Testis (tissue), 2 donors: Measurements from ENCODE around the gene RALGPS2.

ENCODE experiments used
- CTCF ChIP-seq, 3 experiments: fragments of 450-650 bp in 2 of 3; fragments of 200-600 bp in 1 of 3; sonication (generic) in 1 of 3; IDR thresholded peaks; one replicate each; pipeline ENCODE4 v1.5.1; 2016 to 2019; ENCODE audit warnings: antibody characterized with exemption in 3 of 3, mild to moderate bottlenecking in 2 of 3, moderate library complexity in 1 of 3
- POLR2A ChIP-seq: fragments of 450-650 bp; IDR thresholded peaks from one replicate; pipeline ENCODE4 v1.6.1; 2017; ENCODE audit warnings: antibody characterized with exemption, mild to moderate bottlenecking, moderate library complexity

- TF ChIP-seq CTCF (IDR thresholded peaks at IDR 0.05) (no peak), POLR2A (no peak)
These were observed 26.0 kb downstream of the RALGPS2 start for GRCh38 chr1:178751046-178751445.
